ENCODE measurements around the gene PRR5L.

The PRR5L gene

DNA sequence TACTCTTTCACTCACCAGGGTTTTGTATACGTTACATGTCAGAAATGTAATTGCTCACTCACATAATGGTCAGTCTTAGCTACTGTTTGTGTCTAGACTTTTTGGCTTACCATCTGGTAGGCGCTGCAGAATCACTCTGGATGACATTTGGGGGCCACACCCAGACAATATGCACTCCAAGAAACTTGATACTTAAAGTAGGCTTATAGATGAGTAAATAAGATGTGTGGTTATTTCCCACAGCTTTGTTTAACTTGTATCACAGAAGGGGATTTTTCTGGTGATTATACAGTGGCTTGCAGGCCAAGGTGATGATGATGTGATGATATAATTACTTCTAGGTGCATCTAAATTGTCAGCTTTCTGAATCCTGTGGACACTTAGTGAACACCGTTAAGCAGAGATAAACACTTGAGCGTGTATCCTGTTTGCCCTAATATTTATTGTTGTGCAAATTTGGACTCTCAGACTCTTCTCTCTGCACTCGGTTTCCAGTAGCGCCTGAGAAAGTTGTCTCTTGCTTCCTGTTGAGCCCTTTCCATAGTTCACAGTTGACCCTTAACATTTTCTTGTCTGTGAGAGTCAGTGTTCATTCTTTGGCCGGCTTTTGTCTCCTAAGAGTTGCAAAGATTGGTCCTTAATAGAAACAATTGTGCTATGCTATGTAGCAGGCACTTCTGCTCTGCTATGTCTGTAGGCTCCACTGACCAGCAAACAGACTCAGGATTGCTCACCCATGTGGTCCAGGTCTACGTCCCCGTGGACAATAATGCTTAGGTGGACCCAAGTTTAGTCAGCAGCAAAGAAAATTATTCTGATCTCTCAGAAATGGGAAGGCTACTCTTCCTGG lies 89.3 kb downstream of the PRR5L start:
- in situ Hi-C loops (cut with HindIII; ENCODE audit: low pct_ligation_motif_present, low pct_unique_long_range_greater_than_20kb, low sequenced_read_pairs), result no loop called here
- DNase-seq, result no peak

DNA sequence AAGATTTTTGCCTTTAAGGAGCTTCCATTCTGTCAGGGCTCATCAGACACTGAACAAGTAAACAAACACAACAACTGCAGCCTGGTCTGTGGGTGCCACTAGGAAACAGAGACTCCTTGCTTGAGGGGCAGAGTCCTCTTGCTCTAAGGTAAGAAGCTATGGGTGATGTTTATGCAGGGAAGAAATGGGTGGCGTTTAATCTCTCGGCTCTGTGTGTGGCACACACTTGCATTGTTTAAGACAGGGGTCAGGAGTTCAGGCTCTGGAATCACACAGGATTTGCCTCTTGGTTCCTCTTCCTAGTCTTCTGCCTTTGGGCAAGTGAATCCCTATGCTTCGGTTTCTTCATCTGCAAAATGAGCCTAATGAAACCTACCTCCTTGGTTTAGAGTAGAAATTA lies 90.3 kb downstream of the PRR5L start:
- DNase-seq, result no peak
- in situ Hi-C loops (cut with HindIII; ENCODE audit: low pct_ligation_motif_present, low pct_unique_long_range_greater_than_20kb, low sequenced_read_pairs), result no loop called here

- no peak for DNase-seq
- in situ Hi-C loops (cut with HindIII; ENCODE audit: low pct_ligation_motif_present, low pct_unique_long_range_greater_than_20kb, low sequenced_read_pairs), result no loop called here
These were observed 92.0 kb downstream of the PRR5L start for GRCh38 chr11:36388071-36388470.

DNA sequence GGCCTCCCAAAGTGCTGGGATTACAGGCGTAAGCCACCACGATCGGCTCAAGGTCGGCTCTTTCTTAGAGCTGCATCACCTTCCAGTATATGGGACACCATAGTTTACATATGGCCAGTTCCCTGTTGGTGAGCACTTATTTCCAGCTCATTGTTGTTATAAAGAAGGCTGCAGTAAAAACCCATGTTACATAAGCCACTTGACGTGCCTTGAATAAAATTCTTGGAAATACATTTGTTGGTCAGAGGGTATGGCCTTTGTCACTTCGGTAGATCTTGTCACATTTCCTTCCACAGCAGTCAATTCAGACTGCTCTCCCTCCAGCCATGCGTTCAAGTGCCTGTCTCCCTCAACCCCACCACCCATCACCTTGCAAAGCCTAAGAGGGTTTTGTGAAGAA lies 92.9 kb downstream of the PRR5L start:
- in situ Hi-C loops (cut with HindIII; ENCODE audit: low pct_ligation_motif_present, low pct_unique_long_range_greater_than_20kb, low sequenced_read_pairs), result no loop called here
- no peak for DNase-seq

DNA sequence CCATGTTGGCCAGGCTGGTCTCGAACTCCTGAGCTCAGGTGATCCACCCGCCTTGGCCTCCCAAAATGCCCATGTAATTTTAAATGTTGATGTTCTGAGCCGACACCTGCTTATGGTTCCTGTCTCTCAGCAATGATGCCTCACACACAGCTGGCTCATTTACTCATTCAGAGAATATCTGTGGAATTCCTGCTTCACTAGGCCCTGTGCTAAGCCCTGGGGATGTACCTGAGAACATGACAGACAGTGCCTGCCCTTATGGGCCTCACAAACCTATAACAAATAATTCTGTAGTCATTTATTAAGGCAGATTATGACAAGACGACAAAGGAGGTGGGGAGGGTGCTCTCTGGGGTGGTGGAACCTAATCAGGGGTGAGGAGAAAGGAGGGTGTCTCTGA lies 93.7 kb downstream of the PRR5L start:
- in situ Hi-C loops (cut with HindIII; ENCODE audit: low pct_ligation_motif_present, low pct_unique_long_range_greater_than_20kb, low sequenced_read_pairs), result no loop called here
- peak; percentile 16 for DNase-seq

- no peak for DNase-seq
- in situ Hi-C loops (cut with HindIII; ENCODE audit: low pct_ligation_motif_present, low pct_unique_long_range_greater_than_20kb, low sequenced_read_pairs), result no loop called here
These were observed 94.9 kb downstream of the PRR5L start for GRCh38 chr11:36390963-36391471.

DNA sequence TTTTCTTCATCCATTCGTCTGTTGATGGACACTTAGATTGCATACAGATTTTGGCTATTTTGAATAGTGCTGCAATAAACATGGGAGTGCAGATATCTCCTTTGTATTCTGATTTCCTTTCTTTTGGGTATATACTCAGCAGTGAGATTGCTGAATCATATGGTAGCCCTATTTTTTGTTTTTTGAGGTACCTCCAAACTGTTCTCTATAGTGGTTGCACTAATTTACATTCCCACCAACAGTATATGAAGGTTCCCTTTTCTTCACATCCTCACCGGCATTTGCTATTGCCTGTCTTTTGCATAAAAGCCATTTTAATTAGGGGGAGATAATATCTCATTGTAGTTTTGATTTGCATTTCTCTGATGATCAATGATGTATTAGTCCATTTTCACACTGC lies 96.1 kb downstream of the PRR5L start:
- in situ Hi-C loops (cut with HindIII; ENCODE audit: low pct_ligation_motif_present, low pct_unique_long_range_greater_than_20kb, low sequenced_read_pairs), result no loop called here
- no peak for DNase-seq

DNA sequence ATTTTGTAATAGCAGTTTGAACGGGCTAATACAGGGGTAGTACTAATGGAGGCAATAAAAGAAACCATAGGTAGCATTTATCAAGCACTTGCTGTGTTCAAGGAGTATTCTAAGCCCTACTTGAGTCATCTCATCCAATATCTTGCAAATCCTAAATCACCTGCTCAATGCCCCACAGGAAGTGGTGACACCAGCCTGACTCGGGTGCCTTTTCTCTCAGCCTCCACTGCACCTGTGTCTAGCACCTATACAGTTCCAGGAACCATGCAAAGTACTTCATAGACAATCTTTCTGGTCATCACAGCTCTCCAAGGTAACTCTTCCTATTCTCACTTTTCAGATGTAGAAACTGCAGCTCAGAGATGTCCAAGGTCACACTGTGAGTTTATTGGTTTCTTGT lies 98.0 kb downstream of the PRR5L start:
- DNase-seq, result no peak
- in situ Hi-C loops (cut with HindIII; ENCODE audit: low pct_ligation_motif_present, low pct_unique_long_range_greater_than_20kb, low sequenced_read_pairs), result no loop called here

GRCh38 chr11:36394926-36395325 lies 98.8 kb downstream of the PRR5L start:
- in situ Hi-C loops (cut with HindIII; ENCODE audit: low pct_ligation_motif_present, low pct_unique_long_range_greater_than_20kb, low sequenced_read_pairs), result no loop called here
- no peak for DNase-seq

- in situ Hi-C loops (cut with HindIII; ENCODE audit: low pct_ligation_motif_present, low pct_unique_long_range_greater_than_20kb, low sequenced_read_pairs), result no loop called here
- no peak for DNase-seq
These were observed 100.1 kb downstream of the PRR5L start for GRCh38 chr11:36395978-36396736.

- in situ Hi-C loops (cut with HindIII; ENCODE audit: low pct_ligation_motif_present, low pct_unique_long_range_greater_than_20kb, low sequenced_read_pairs), result no loop called here
- no peak for DNase-seq
These were observed 102.3 kb downstream of the PRR5L start for GRCh38 chr11:36398231-36398953.

- in situ Hi-C loops (cut with HindIII; ENCODE audit: low pct_ligation_motif_present, low pct_unique_long_range_greater_than_20kb, low sequenced_read_pairs), result no loop called here
- DNase-seq, result no peak
These were observed 103.1 kb downstream of the PRR5L start for GRCh38 chr11:36399236-36399635.

GRCh38 chr11:36399745-36400144 lies 103.7 kb downstream of the PRR5L start:
- in situ Hi-C loops (cut with HindIII; ENCODE audit: low pct_ligation_motif_present, low pct_unique_long_range_greater_than_20kb, low sequenced_read_pairs), result no loop called here
- no peak for DNase-seq

GRCh38 chr11:36400766-36401455 lies 104.8 kb downstream of the PRR5L start:
- DNase-seq, result no peak
- in situ Hi-C loops (cut with HindIII; ENCODE audit: low pct_ligation_motif_present, low pct_unique_long_range_greater_than_20kb, low sequenced_read_pairs), result no loop called here

- in situ Hi-C loops (cut with HindIII; ENCODE audit: low pct_ligation_motif_present, low pct_unique_long_range_greater_than_20kb, low sequenced_read_pairs), result no loop called here
- DNase-seq, result no peak
These were observed 106.6 kb downstream of the PRR5L start for GRCh38 chr11:36402568-36403170.

DNA sequence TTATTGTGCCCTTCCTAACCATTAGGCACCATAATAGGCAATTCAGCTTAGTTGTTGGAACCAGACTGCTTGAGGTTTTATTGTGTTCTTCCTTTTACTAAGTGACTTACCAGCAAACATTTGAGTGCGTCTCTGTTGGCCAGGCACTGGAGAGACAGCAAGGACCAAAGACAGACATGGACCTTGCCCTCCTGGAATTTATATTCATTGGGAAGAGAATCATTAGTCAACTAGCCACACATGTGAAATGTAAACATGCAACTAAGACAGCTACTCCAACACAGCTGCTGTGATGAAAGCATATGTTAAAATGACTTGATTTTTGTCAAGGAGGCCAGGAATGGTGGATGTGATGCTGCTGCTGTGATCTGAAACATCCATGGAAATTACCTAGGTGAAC lies 107.6 kb downstream of the PRR5L start:
- in situ Hi-C loops (cut with HindIII; ENCODE audit: low pct_ligation_motif_present, low pct_unique_long_range_greater_than_20kb, low sequenced_read_pairs), result no loop called here
- no peak for DNase-seq

DNA sequence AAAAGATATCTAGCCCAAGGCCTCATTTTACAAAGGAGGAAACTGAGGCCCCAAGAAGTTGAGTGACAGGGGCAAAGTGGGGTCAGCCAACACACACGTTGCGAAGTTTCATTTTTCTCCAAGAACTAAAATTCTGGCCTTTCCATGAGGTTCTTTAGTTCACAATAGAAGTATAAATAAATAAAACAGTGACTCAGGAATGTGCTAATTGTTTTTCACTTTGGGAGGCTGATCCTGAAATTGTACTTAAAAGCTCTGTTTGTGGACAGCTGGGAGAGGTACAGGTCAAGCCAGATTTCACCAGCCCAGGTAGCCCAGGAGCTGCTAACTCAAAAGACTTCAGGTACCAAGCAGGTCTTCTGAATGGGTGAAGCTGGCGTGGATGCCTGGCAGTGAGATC lies 108.7 kb downstream of the PRR5L start:
- no peak for DNase-seq
- in situ Hi-C loops (cut with HindIII; ENCODE audit: low pct_ligation_motif_present, low pct_unique_long_range_greater_than_20kb, low sequenced_read_pairs), result no loop called here

All from ACHN (cell line).